HepG2 (cell line): ENCODE measurements around the gene HLA-DRA. TPM values are rescaled to one million over a fixed set of nuclear protein-coding genes. Genes with fewer than 3 reads are reported as not detected.

Experiments
- ATAC-seq: fragments of 200-7000 bp; cut with Tn5 transposase; 3 replicates; pipeline ENCODE4 v1.9.1; 2020; ENCODE audit warnings: mild to moderate bottlenecking, moderate library complexity
- BruUV-seq: library from RNA; stranded (reverse); fragments of 400-500 nt; replicated peaks from 2 replicates; lab custom pipeline; 2021; lab: Mats Ljungman, UMichigan
- CTCF ChIA-PET: fragments of 300-600 bp; formaldehyde crosslinking; extraction: SDS; loops from one replicate; lab custom pipeline; 2021; ENCODE audit warnings: low total read pairs, inconsistent platforms, low intra/inter-chr PET ratio; lab: Yijun Ruan, JAX
- POLR2A ChIA-PET: fragments of 350-600 bp; sonication (Branson Sonifier 250); formaldehyde crosslinking; loops from one replicate; lab custom pipeline; 2020; ENCODE audit warnings: antibody characterized with exemption, inconsistent platforms; lab: Yijun Ruan, JAX
- DNase-seq: peaks from one replicate; pipeline ENCODE4 v3.0.0-alpha.2; 2015; ENCODE audit warnings: low spot score
- FAIRE-seq: peaks from 3 replicates; lab custom pipeline; 2011; peaks lifted over from hg19 to GRCh38; lab: Jason Lieb, UNC
- H2AFZ ChIP-seq: one replicate; pipeline ENCODE4 v1.6.1; 2011; ENCODE audit warnings: low read length, inconsistent platforms
- H3K27ac ChIP-seq: fragments of 300-600 bp; 3 replicates; pipeline ENCODE4 v1.8.0; 2011; ENCODE audit warnings: mixed run types, mild to moderate bottlenecking, mixed read lengths, low read length, inconsistent platforms; ENCODE audit not compliant: insufficient read depth; ENCODE audit errors: extremely low read length
- H3K27me3 ChIP-seq, 2 experiments: fragments of 200-600 bp in 1 of 2; 2 replicates in 1 of 2; 3 replicates in 1 of 2; pipeline versions ENCODE4 v1.6.0 to v1.8.0; 2011; ENCODE audit warnings: low read length in 2 of 2, mild to moderate bottlenecking in 2 of 2, moderate library complexity in 2 of 2, inconsistent platforms in 1 of 2; ENCODE audit not compliant: insufficient read depth in 2 of 2, control insufficient read depth in 1 of 2
- H3K36me3 ChIP-seq, 2 experiments: fragments of 200-600 bp in 1 of 2; replicated peaks in 1 of 2; 2 replicates in 1 of 2; 3 replicates in 1 of 2; pipeline versions ENCODE4 v1.5.1 to v1.8.0; 2011; ENCODE audit warnings: low read length in 2 of 2, inconsistent platforms in 1 of 2; ENCODE audit not compliant: insufficient read depth in 2 of 2, control insufficient read depth in 1 of 2
- H3K4me1 ChIP-seq: 2 replicates; pipeline ENCODE4 v1.5.1; 2012; ENCODE audit warnings: low read length, inconsistent platforms; ENCODE audit not compliant: insufficient read depth
- H3K4me2 ChIP-seq: 2 replicates; pipeline ENCODE4 v1.6.0; 2011; ENCODE audit warnings: low read depth, low read length, inconsistent platforms
- H3K4me3 ChIP-seq, 3 experiments: fragments of 200-600 bp in 1 of 3; sonication (generic), shearing (Covaris generic) in 1 of 3; replicated peaks in 1 of 3; 2 replicates each; pipeline ENCODE4 v1.5.1; 2011 to 2016; ENCODE audit warnings: low read length in 3 of 3, inconsistent platforms in 2 of 3, low read depth in 2 of 3, mild to moderate bottlenecking in 2 of 3, control low read depth in 1 of 3, mixed read lengths in 1 of 3; ENCODE audit not compliant: insufficient read depth in 1 of 3
- H3K79me2 ChIP-seq: one replicate; pipeline ENCODE4 v1.6.1; 2011; ENCODE audit warnings: low read length, inconsistent platforms; ENCODE audit not compliant: insufficient read depth
- H3K9ac ChIP-seq: 2 replicates; pipeline ENCODE4 v1.6.0; 2011; ENCODE audit warnings: mild to moderate bottlenecking, low read depth, low read length, inconsistent platforms; ENCODE audit not compliant: insufficient read depth
- H3K9me3 ChIP-seq: 2 replicates; pipeline ENCODE4 v1.5.1; 2012; ENCODE audit warnings: mild to moderate bottlenecking, low read length
- H4K20me1 ChIP-seq: 2 replicates; pipeline ENCODE4 v1.6.0; 2011; ENCODE audit warnings: inconsistent platforms, mild to moderate bottlenecking, low read length, moderate library complexity; ENCODE audit not compliant: insufficient read depth
- ARID4A ChIP-seq: sonication (generic); formaldehyde crosslinking; IDR thresholded peaks from 2 replicates; pipeline ENCODE4 v1.5.0; 2020; ENCODE audit warnings: mild to moderate bottlenecking, missing genetic modification reagents, borderline replicate concordance
- HIVEP1 ChIP-seq: sonication (generic); formaldehyde crosslinking; IDR thresholded peaks from 2 replicates; pipeline ENCODE4 v1.4.0; 2020; ENCODE audit warnings: mild to moderate bottlenecking, missing genetic modification reagents
- HOXA5 ChIP-seq: sonication (generic); formaldehyde crosslinking; IDR thresholded peaks from 2 replicates; pipeline ENCODE4 v1.4.0; 2020; ENCODE audit warnings: missing genetic modification reagents
- ISX ChIP-seq: sonication (generic); formaldehyde crosslinking; conservative IDR thresholded peaks from 2 replicates; pipeline ENCODE4 v1.5.0; 2020; ENCODE audit warnings: missing genetic modification reagents
- MAFF ChIP-seq: IDR thresholded peaks from 2 replicates; pipeline ENCODE4 v1.6.1; 2011; ENCODE audit warnings: low read depth, low read length, improper control_type of control experiment
- MAFK ChIP-seq, 2 experiments: IDR thresholded peaks in 1 of 2; conservative IDR thresholded peaks in 1 of 2; 2 replicates each; pipeline ENCODE4 v1.6.1; 2011; ENCODE audit warnings: improper control_type of control experiment in 2 of 2, low read length in 2 of 2
- NCOA5 ChIP-seq: sonication (generic); formaldehyde crosslinking; IDR thresholded peaks from 2 replicates; pipeline ENCODE4 v1.4.0; 2020; ENCODE audit warnings: missing genetic modification reagents
- POLR2AphosphoS5 ChIP-seq: IDR thresholded peaks from 2 replicates; pipeline ENCODE4 v1.6.1; 2012; ENCODE audit warnings: low read depth, low read length
- SALL2 ChIP-seq: sonication (generic); formaldehyde crosslinking; IDR thresholded peaks from 2 replicates; pipeline ENCODE4 v1.8.1; 2023; ENCODE audit warnings: mild to moderate bottlenecking, missing genetic modification reagents, inconsistent platforms
- SNAPC4 ChIP-seq: sonication (generic); formaldehyde crosslinking; IDR thresholded peaks from 2 replicates; pipeline ENCODE4 v1.4.0; 2020; ENCODE audit warnings: mild to moderate bottlenecking, missing genetic modification reagents
- ZNF44 ChIP-seq: sonication (generic); formaldehyde crosslinking; IDR thresholded peaks from 2 replicates; pipeline ENCODE4 v1.5.1; 2020; ENCODE audit warnings: mild to moderate bottlenecking, missing genetic modification reagents
- ZNF501 ChIP-seq: sonication (generic); formaldehyde crosslinking; IDR thresholded peaks from 2 replicates; pipeline ENCODE4 v1.5.1; 2020; ENCODE audit warnings: mild to moderate bottlenecking, moderate library complexity, missing genetic modification reagents
- ZNF552 ChIP-seq: sonication (generic); formaldehyde crosslinking; IDR thresholded peaks from 2 replicates; pipeline ENCODE4 v1.9.0; 2022; ENCODE audit warnings: missing genetic modification reagents, mild to moderate bottlenecking, borderline replicate concordance
- ZNF737 ChIP-seq: sonication (generic); formaldehyde crosslinking; IDR thresholded peaks from 2 replicates; pipeline ENCODE4 v1.5.0; 2020; ENCODE audit warnings: missing genetic modification reagents, mild to moderate bottlenecking, borderline replicate concordance
- ZNF83 ChIP-seq: sonication (generic); formaldehyde crosslinking; IDR thresholded peaks from 2 replicates; pipeline ENCODE4 v1.4.0; 2020; ENCODE audit warnings: missing genetic modification reagents, mild to moderate bottlenecking, borderline replicate concordance
- ZSCAN25 ChIP-seq: sonication (generic); formaldehyde crosslinking; IDR thresholded peaks from 2 replicates; pipeline ENCODE4 v1.8.0; 2022; ENCODE audit warnings: mild to moderate bottlenecking, missing genetic modification reagents
- WGBS: methylation state at CpG from one replicate; pipeline ENCODE4 v1.1.6; 2017; ENCODE audit warnings: low lambda C conversion rate; 5-methylcytosine and 5-hydroxymethylcytosine counted together
- in situ Hi-C: cut with HindIII; loops from 2 replicates; pipeline ENCODE4 v1.10.0; 2017; ENCODE audit warnings: low pct_unique_long_range_greater_than_20kb; ENCODE audit not compliant: extremely low pct_ligation_motif_present
- intact Hi-C: fragments of 100-400 bp; cut with micrococcal nuclease; formaldehyde crosslinking; loops from one replicate; pipeline ENCODE4 v1.10.0; 2022; ENCODE audit not compliant: unreplicated experiment
- polyA plus RNA-seq, 8 experiments: library from polyadenylated mRNA; depleted of rRNA in 3 of 8; stranded (reverse) in 7 of 8; unstranded in 1 of 8; fragments of >200 nt; fragmentation: Illumina TruSeq in 4 of 8; extraction: Trizol in 4 of 8; gene quantifications; 2 replicates each; pipeline versions ENCODE4 v1.2.1 to v1.2.3, GENCODE V29; 2011 to 2016; ENCODE audit warnings: low read depth in 4 of 8, missing spikeins in 1 of 8, mixed read lengths in 1 of 8; ENCODE audit not compliant: insufficient read depth in 1 of 8
- total RNA-seq, 5 experiments: library from RNA; depleted of rRNA; stranded (reverse); fragments of >200 nt; fragmentation: Illumina TruSeq; extraction: Trizol; gene quantifications; 2 replicates each; pipeline ENCODE4 v1.2.3, GENCODE V29; 2016; ENCODE audit warnings: low read depth in 1 of 5

Gene HLA-DRA
- total and polyA plus RNA-seq, 2 of the 13 experiments (the other 11 are each of a cell fraction or from before 2014, with no cell fraction given): not detected

- TF ChIP-seq SNAPC4 (CRISPR knock-in tag): no peak
- TF ChIP-seq ZNF83 (CRISPR knock-in tag): no peak
Observed at GRCh38 chr6:32430179-32430578, 9.5 kb upstream of the HLA-DRA start (continued).

GRCh38 chr6:32431142-32431541, 8.5 kb upstream of the HLA-DRA start:
- in situ Hi-C loops: no loop called here
- ChIA-PET POLR2A (no interaction called here), CTCF (interaction anchor here (0.9 to 2.4 kb wide), 4 partner anchors 269 to 437 kb away, joined by 3 to 18 read pairs (median 8); no protein-coding TSS in a partner anchor)
- no peaks in the 10 kb centered on the region; the same call in 1 of the 2 replicates for H3K9me3 ChIP-seq
- BruUV-seq: no TSS peak
- intact Hi-C loops: loop anchor here (5.0 kb wide), 1 partner anchor 266 kb away; no protein-coding TSS in a partner anchor
- H3K9ac ChIP-seq: no peak overlapping the region
- 0% methylated on average over 3 of the region's 3 CpGs for WGBS
- no peaks in the 10 kb centered on the region for H4K20me1 ChIP-seq
- no peak for ATAC-seq
- H3K4me2 ChIP-seq: no peak overlapping the region
- FAIRE-seq: no peak
- no peaks in the 10 kb centered on the region for H3K36me3 ChIP-seq
- H2AFZ ChIP-seq: no peak overlapping the region
- H3K27me3 ChIP-seq: no peaks in the 10 kb centered on the region
- no peak for DNase-seq
- H3K79me2 ChIP-seq: no peaks in the 10 kb centered on the region
- no peak overlapping the region for H3K27ac ChIP-seq
- H3K4me3 ChIP-seq: no peak overlapping the region
- H3K4me1 ChIP-seq: peaks cover 8% of the 10 kb centered on the region
- TF ChIP-seq ZNF44 (CRISPR knock-in tag) (no peak), MAFF (peak; percentile 92), HIVEP1 (CRISPR knock-in tag) (no peak), HOXA5 (CRISPR knock-in tag) (no peak), POLR2AphosphoS5 (no peak), ZNF552 (no peak), MAFK (conservative IDR thresholded peaks at IDR 0.05 in 1 of 2, IDR thresholded peaks at IDR 0.05 in 1 of 2; ENCODE audit: low read length in 2 of 2) (peak; percentile 87 to 94), ZNF737 (no peak), ZSCAN25 (CRISPR knock-in tag) (no peak), ISX (CRISPR knock-in tag) (no peak), ZNF501 (CRISPR knock-in tag) (no peak), NCOA5 (CRISPR knock-in tag) (no peak), ARID4A (CRISPR knock-in tag) (no peak), SALL2 (no peak)
